Posterior vena cava (tissue), 2 donors: ENCODE results near the gene GAD2. TPM values are rescaled to one million over a fixed set of nuclear protein-coding genes. Genes with fewer than 3 reads are reported as not detected.

Experiments
- total RNA-seq, 2 donors: library from RNA; stranded (reverse); fragmentation: NEBNext Ultra II Directional; extraction: Animal tissue kit (Norgen Biotek cat#: 25700); gene quantifications; one replicate each; pipeline ENCODE4 v1.2.1, GENCODE V29; 2021
- donor health status: DM: yes; HTN: yes; CAD: no.
- donor health status: DM: yes; HTN: yes; CAD: no.

The GAD2 gene
- total RNA-seq, 2 donors from 2014 or later: not detected

Other genes starting within 250 kb of the GAD2 start
- 10 to 100 TPM in 1 of 2 donors, 1 to 10 TPM in 1; 8.4 to 20.5 TPM for gene APBB1IP, start 221.6 kb downstream of the GAD2 start, total RNA-seq